GM23338 (cell line): Measurements from ENCODE around the gene MAGI1. TPM values are rescaled to one million over a fixed set of nuclear protein-coding genes. Genes with fewer than 3 reads are reported as not detected.

Source experiments
- ATAC-seq: fragments of 200-7000 bp; cut with Tn5 transposase; 3 replicates; pipeline ENCODE4 v1.9.1; 2020
- DNase-seq: peaks from one replicate; pipeline ENCODE4 v3.0.0-alpha.2; 2015; ENCODE audit warnings: low spot score
- H2AFZ ChIP-seq: fragments of 200-600 bp; sonication (generic); 2 replicates; pipeline ENCODE4 v1.8.0; 2016; ENCODE audit warnings: antibody characterized with exemption, mild to moderate bottlenecking, moderate library complexity
- H3F3A ChIP-seq: fragments of 200-600 bp; sonication (generic); replicated peaks from 2 replicates; pipeline ENCODE4 v1.8.0; 2017; ENCODE audit warnings: antibody characterized with exemption, mixed run types, low read depth
- H3K27ac ChIP-seq: fragments of 200-600 bp; sonication (generic); 2 replicates; pipeline ENCODE4 v1.6.1; 2016; ENCODE audit warnings: low read depth
- H3K27me3 ChIP-seq: fragments of 200-600 bp; sonication (generic); 2 replicates; pipeline ENCODE4 v1.8.0; 2016; ENCODE audit warnings: mild to moderate bottlenecking, mixed run types, moderate library complexity; ENCODE audit not compliant: insufficient read depth
- H3K36me3 ChIP-seq: fragments of 200-600 bp; sonication (generic); 2 replicates; pipeline ENCODE4 v1.8.0; 2016; ENCODE audit warnings: mild to moderate bottlenecking; ENCODE audit not compliant: insufficient read depth
- H3K4me1 ChIP-seq: fragments of 200-600 bp; sonication (generic); 2 replicates; pipeline ENCODE4 v1.8.0; 2016; ENCODE audit warnings: mild to moderate bottlenecking, moderate library complexity; ENCODE audit not compliant: insufficient read depth
- H3K4me2 ChIP-seq: fragments of 200-600 bp; sonication (generic); 2 replicates; pipeline ENCODE4 v1.7.1; 2017; ENCODE audit warnings: mixed run types
- H3K4me3 ChIP-seq: fragments of 200-600 bp; sonication (generic); 2 replicates; pipeline ENCODE4 v1.6.1; 2016; ENCODE audit warnings: mixed run types
- H3K79me2 ChIP-seq: fragments of 200-600 bp; sonication (generic); replicated peaks from 2 replicates; pipeline ENCODE4 v1.8.0; 2017; ENCODE audit warnings: mild to moderate bottlenecking; ENCODE audit not compliant: insufficient read depth
- H3K9me2 ChIP-seq: fragments of 200-600 bp; sonication (generic); 2 replicates; pipeline ENCODE4 v1.8.0; 2017; ENCODE audit not compliant: insufficient read depth
- H4K20me1 ChIP-seq: fragments of 200-600 bp; sonication (generic); replicated peaks from 2 replicates; pipeline ENCODE4 v1.8.0; 2017; ENCODE audit warnings: mild to moderate bottlenecking; ENCODE audit not compliant: insufficient read depth
- H3K27ac Mint-ChIP-seq: 2 replicates; pipeline ENCODE4 v1.8.0; 2020; ENCODE audit warnings: inconsistent platforms, mild to moderate bottlenecking, moderate library complexity, mixed read lengths
- H3K27me3 Mint-ChIP-seq: 3 replicates; pipeline ENCODE4 v1.8.0; 2022; ENCODE audit warnings: low read depth, mild to moderate bottlenecking, moderate library complexity, mixed read lengths, inconsistent platforms; ENCODE audit not compliant: insufficient read depth, poor library complexity
- H3K36me3 Mint-ChIP-seq: 3 replicates; pipeline ENCODE4 v1.8.0; 2021; ENCODE audit warnings: low read depth, mild to moderate bottlenecking, inconsistent platforms, moderate library complexity, mixed read lengths
- H3K4me1 Mint-ChIP-seq: 3 replicates; pipeline ENCODE4 v1.8.0; 2020; ENCODE audit warnings: mild to moderate bottlenecking, inconsistent platforms, mixed read lengths
- H3K4me3 Mint-ChIP-seq: 3 replicates; pipeline ENCODE4 v1.8.0; 2021; ENCODE audit warnings: moderate library complexity, mild to moderate bottlenecking, inconsistent platforms, mixed read lengths
- H3K9me3 Mint-ChIP-seq: 3 replicates; pipeline ENCODE4 v1.8.0; 2020; ENCODE audit warnings: moderate library complexity, mild to moderate bottlenecking, inconsistent platforms, mixed read lengths
- JUNB ChIP-seq: IDR thresholded peaks from one replicate; pipeline ENCODE4 v1.6.1; 2016; ENCODE audit warnings: antibody characterized with exemption; ENCODE audit not compliant: unreplicated experiment
- NANOG ChIP-seq: IDR thresholded peaks from 2 replicates; pipeline ENCODE4 v1.6.1; 2016; ENCODE audit warnings: antibody characterized with exemption, borderline replicate concordance
- POLR2AphosphoS5 ChIP-seq: IDR thresholded peaks from 2 replicates; pipeline ENCODE4 v1.6.1; 2016; ENCODE audit warnings: antibody characterized with exemption, low read depth
- ZNF331 ChIP-seq: fragments of 250-450 bp; sonication (Bioruptor Pico); IDR thresholded peaks from 2 replicates; pipeline ENCODE4 v1.5.0; 2020; ENCODE audit warnings: low read depth, mild to moderate bottlenecking, moderate library complexity
- polyA plus RNA-seq: library from polyadenylated mRNA; unstranded; fragments of >200 nt; fragmentation: Nextera tagmentation; extraction: Ambion mirVana; gene quantifications from 2 replicates; pipeline ENCODE4 v1.2.1, GENCODE V29; 2016
- total RNA-seq: library from RNA; depleted of rRNA; stranded (reverse); fragments of >200 nt; shearing (Covaris generic); gene quantifications from 2 replicates; pipeline ENCODE4 v1.2.3, GENCODE V29; 2014
- TF ChIP-seq, protein P1 (sequence below): fragments of 250-450 bp; sonication (Bioruptor Pico); IDR thresholded peaks from 2 replicates; pipeline ENCODE4 v1.5.0; 2020; ENCODE audit warnings: mild to moderate bottlenecking, moderate library complexity
- TF ChIP-seq, protein P2 (sequence below), 2 experiments: fragments of 200-600 bp in 1 of 2; sonication (generic) in 1 of 2; conservative IDR thresholded peaks; 2 replicates each; pipeline versions ENCODE4 v1.5.1 to v1.6.1; 2016 to 2017; ENCODE audit warnings: antibody characterized with exemption in 2 of 2, low read depth in 2 of 2, mild to moderate bottlenecking in 2 of 2, moderate library complexity in 1 of 2

MAGI1 gene
- total and polyA plus RNA-seq, 2 experiments from 2014 or later: 27.4 to 71.2 TPM

DNA sequence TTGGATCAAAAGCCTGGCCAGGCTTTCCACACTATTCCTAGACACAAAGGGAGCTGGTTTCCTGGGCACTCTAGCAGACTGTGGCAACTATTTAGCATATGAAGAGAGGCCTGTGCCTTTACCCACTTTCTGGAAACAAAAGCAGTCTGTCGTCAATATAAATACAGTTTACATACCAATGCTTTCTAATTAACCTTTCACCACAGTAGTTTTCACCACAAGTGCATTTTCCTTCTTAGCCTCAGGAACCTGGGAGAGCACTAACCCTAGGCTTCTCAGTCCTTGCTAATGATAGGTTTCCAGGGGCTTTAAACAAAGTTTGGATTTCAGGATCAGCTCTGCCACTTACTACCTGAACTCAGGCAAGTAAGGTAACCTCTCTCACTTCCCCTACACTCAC is 499.1 kb downstream of the MAGI1 start:
- H3K27ac Mint-ChIP-seq: no peak overlapping the region
- H3K36me3 Mint-ChIP-seq: peaks cover 14% of the 10 kb centered on the region; the same call in 2 of the 3 replicates
- H3K4me3 Mint-ChIP-seq: no peak overlapping the region
- H3K4me1 Mint-ChIP-seq: peaks cover 22% of the 10 kb centered on the region
- peaks cover 5% of the 10 kb centered on the region for H3K27me3 Mint-ChIP-seq
- DNase-seq: peak; percentile 90
- ATAC-seq: peak; percentile 97
- Histone ChIP-seq H3K27me3 (no peaks in the 10 kb centered on the region), H3K4me3 (peak overlapping the region; percentile 15), H3F3A (no peaks in the 10 kb centered on the region; the same call in 1 of the 2 replicates), H3K79me2 (peaks cover 90% of the 10 kb centered on the region), H3K4me1 (peaks cover 56% of the 10 kb centered on the region), H3K9me2 (no peaks in the 10 kb centered on the region), H4K20me1 (peaks cover 3% of the 10 kb centered on the region; the same call in 1 of the 2 replicates), H3K36me3 (no peaks in the 10 kb centered on the region), H2AFZ (no peak overlapping the region), H3K4me2 (peak overlapping the region; percentile 55), H3K27ac (peak overlapping the region; percentile 88)
- H3K9me3 Mint-ChIP-seq: peaks cover 14% of the 10 kb centered on the region; the same call in 2 of the 3 replicates
- peak; percentile 88; the same call in 1 of the 2 replicates for TF ChIP-seq NANOG
- TF ChIP-seq JUNB: no peak
- TF ChIP-seq, protein P1, sequence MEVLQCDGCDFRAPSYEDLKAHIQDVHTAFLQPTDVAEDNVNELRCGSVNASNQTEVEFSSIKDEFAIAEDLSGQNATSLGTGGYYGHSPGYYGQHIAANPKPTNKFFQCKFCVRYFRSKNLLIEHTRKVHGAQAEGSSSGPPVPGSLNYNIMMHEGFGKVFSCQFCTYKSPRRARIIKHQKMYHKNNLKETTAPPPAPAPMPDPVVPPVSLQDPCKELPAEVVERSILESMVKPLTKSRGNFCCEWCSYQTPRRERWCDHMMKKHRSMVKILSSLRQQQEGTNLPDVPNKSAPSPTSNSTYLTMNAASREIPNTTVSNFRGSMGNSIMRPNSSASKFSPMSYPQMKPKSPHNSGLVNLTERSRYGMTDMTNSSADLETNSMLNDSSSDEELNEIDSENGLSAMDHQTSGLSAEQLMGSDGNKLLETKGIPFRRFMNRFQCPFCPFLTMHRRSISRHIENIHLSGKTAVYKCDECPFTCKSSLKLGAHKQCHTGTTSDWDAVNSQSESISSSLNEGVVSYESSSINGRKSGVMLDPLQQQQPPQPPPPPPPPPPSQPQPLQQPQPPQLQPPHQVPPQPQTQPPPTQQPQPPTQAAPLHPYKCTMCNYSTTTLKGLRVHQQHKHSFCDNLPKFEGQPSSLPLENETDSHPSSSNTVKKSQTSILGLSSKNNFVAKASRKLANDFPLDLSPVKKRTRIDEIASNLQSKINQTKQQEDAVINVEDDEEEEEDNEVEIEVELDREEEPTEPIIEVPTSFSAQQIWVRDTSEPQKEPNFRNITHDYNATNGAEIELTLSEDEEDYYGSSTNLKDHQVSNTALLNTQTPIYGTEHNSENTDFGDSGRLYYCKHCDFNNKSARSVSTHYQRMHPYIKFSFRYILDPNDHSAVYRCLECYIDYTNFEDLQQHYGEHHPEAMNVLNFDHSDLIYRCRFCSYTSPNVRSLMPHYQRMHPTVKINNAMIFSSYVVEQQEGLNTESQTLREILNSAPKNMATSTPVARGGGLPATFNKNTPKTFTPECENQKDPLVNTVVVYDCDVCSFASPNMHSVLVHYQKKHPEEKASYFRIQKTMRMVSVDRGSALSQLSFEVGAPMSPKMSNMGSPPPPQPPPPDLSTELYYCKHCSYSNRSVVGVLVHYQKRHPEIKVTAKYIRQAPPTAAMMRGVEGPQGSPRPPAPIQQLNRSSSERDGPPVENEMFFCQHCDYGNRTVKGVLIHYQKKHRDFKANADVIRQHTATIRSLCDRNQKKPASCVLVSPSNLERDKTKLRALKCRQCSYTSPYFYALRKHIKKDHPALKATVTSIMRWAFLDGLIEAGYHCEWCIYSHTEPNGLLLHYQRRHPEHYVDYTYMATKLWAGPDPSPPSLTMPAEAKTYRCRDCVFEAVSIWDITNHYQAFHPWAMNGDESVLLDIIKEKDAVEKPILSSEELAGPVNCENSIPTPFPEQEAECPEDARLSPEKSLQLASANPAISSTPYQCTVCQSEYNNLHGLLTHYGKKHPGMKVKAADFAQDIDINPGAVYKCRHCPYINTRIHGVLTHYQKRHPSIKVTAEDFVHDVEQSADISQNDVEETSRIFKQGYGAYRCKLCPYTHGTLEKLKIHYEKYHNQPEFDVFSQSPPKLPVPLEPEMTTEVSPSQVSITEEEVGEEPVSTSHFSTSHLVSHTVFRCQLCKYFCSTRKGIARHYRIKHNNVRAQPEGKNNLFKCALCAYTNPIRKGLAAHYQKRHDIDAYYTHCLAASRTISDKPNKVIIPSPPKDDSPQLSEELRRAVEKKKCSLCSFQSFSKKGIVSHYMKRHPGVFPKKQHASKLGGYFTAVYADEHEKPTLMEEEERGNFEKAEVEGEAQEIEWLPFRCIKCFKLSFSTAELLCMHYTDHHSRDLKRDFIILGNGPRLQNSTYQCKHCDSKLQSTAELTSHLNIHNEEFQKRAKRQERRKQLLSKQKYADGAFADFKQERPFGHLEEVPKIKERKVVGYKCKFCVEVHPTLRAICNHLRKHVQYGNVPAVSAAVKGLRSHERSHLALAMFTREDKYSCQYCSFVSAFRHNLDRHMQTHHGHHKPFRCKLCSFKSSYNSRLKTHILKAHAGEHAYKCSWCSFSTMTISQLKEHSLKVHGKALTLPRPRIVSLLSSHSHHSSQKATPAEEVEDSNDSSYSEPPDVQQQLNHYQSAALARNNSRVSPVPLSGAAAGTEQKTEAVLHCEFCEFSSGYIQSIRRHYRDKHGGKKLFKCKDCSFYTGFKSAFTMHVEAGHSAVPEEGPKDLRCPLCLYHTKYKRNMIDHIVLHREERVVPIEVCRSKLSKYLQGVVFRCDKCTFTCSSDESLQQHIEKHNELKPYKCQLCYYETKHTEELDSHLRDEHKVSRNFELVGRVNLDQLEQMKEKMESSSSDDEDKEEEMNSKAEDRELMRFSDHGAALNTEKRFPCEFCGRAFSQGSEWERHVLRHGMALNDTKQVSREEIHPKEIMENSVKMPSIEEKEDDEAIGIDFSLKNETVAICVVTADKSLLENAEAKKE (CRISPR knock-in tag): no peak
- no peak for TF ChIP-seq POLR2AphosphoS5
- no peak for TF ChIP-seq ZNF331 (CRISPR knock-in tag)
- TF ChIP-seq, protein P2, sequence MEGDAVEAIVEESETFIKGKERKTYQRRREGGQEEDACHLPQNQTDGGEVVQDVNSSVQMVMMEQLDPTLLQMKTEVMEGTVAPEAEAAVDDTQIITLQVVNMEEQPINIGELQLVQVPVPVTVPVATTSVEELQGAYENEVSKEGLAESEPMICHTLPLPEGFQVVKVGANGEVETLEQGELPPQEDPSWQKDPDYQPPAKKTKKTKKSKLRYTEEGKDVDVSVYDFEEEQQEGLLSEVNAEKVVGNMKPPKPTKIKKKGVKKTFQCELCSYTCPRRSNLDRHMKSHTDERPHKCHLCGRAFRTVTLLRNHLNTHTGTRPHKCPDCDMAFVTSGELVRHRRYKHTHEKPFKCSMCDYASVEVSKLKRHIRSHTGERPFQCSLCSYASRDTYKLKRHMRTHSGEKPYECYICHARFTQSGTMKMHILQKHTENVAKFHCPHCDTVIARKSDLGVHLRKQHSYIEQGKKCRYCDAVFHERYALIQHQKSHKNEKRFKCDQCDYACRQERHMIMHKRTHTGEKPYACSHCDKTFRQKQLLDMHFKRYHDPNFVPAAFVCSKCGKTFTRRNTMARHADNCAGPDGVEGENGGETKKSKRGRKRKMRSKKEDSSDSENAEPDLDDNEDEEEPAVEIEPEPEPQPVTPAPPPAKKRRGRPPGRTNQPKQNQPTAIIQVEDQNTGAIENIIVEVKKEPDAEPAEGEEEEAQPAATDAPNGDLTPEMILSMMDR (conservative IDR thresholded peaks at IDR 0.05; ENCODE audit: low read depth in 2 of 2): no peak
